Measurements from ENCODE around the gene CTAG1B.
"Not testable (repeated sequence)": the region's sequence is repeated elsewhere in the genome, so short reads cannot be mapped to it uniquely, and the experiment has no call there.

The CTAG1B gene

DNA sequence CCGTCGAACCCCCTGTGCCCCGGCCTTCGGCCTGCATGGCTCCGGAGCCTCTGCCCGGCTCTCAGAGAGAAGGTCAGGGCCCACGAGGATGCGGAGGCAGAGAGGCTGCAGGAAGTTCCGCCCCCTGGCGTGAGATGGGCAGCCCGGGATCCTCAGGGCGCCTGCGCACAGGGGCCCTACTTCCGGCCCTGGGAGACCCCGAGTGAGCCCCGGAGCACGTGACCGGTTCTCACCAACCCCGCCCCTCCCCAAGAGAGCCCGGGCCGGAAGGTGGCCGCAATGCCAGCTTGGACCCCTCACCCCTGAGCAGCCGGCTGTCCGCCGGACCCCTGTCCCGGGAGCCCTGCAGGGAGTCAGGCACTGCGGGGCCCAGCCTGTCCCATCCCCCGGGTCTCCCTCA, at the start of gene CTAG1B:
TSS of gene CTAG1B (minus strand) at position 101 of the 400 bp plus-strand sequence. CDS start at position 37, 64 bp downstream.
- not testable (repeated sequence) for H3K27me3 Mint-ChIP-seq; H3K9me3 Mint-ChIP-seq; H3K4me3 Mint-ChIP-seq; ATAC-seq; DNase-seq; H3K4me1 Mint-ChIP-seq; H3K27ac Mint-ChIP-seq; H3K36me3 Mint-ChIP-seq (ENCODE audit: low read depth)

DNA sequence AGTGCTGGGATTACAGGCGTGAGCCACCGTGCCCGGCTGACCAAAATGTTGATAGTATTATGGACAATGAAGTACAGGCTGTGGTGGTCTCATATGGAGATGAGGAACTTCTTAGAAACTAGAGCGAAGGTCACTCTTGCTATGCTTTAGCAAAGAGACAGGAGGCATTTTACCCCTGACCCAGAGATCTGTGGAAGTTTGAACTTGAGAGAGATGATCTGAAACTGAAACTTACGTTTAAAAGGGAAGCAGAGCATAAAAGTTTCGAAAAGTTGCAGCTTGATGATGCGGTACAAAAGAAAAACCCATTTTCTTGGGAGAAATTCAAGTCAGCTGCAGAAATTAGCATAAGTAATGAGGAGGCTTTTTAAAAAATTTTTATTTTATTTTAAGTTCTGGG, 42.8 kb upstream of the CTAG1B start:
- ATAC-seq = no peak
- Mint-ChIP-seq H3K27me3 (no peaks in the 10 kb centered on the region), H3K27ac (no peak overlapping the region), H3K9me3 (peaks cover 3% of the 10 kb centered on the region), H3K36me3 (ENCODE audit: low read depth) (no peaks in the 10 kb centered on the region), H3K4me1 (peaks cover 2% of the 10 kb centered on the region), H3K4me3 (no peak overlapping the region)
- DNase-seq = no peak

DNA sequence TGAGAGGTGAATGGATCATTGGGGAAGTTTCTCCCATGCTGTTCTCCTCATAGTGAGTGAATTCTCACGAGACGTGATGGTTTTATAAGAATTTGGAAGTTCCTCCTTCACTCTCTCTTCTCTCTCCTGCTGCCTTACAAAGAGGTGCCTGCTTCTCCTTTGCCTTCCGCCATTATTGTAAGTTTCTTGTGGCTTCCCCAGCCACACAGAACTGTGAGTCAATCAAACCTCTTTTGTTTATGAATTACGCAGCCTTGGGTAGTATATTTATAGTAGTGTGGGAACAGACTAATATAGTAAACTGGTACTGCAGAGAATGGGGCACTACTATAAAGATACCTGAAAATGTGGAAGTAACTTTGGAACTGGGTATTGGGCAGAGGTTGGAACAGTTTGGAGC, 42.1 kb upstream of the CTAG1B start:
- H3K4me1 Mint-ChIP-seq = peaks cover 2% of the 10 kb centered on the region
- ATAC-seq (no peak), DNase-seq (no peak)
- no peak overlapping the region for H3K4me3 Mint-ChIP-seq
- H3K36me3 Mint-ChIP-seq (ENCODE audit: low read depth) = no peaks in the 10 kb centered on the region
- H3K27ac Mint-ChIP-seq = no peak overlapping the region
- no peaks in the 10 kb centered on the region for H3K27me3 Mint-ChIP-seq
- peaks cover 3% of the 10 kb centered on the region for H3K9me3 Mint-ChIP-seq

DNA sequence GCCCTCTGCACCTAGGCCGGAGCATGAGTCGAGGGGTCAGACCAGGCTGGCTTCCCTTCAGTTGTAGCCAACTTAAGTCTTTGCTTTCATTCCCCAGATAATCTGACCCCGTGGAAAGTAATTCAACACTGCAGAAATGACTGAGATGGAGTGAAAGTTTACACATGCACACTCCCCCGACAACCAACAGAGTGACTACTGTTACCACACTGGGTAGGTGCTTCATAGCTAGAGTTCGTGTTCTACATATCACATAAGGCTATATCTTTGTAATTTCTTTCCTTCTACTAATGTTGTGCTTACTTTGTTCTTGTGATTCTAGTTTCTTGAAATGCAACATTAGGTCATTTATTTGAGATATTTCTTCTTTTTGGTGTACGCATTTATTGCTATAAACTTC, 41.5 kb upstream of the CTAG1B start:
- H3K4me3 Mint-ChIP-seq = no peak overlapping the region
- H3K9me3 Mint-ChIP-seq = peaks cover 3% of the 10 kb centered on the region
- no peak overlapping the region for H3K27ac Mint-ChIP-seq
- H3K36me3 Mint-ChIP-seq (ENCODE audit: low read depth) = no peaks in the 10 kb centered on the region
- ATAC-seq (no peak), DNase-seq (no peak)
- peaks cover 2% of the 10 kb centered on the region for H3K4me1 Mint-ChIP-seq
- H3K27me3 Mint-ChIP-seq = no peaks in the 10 kb centered on the region

DNA sequence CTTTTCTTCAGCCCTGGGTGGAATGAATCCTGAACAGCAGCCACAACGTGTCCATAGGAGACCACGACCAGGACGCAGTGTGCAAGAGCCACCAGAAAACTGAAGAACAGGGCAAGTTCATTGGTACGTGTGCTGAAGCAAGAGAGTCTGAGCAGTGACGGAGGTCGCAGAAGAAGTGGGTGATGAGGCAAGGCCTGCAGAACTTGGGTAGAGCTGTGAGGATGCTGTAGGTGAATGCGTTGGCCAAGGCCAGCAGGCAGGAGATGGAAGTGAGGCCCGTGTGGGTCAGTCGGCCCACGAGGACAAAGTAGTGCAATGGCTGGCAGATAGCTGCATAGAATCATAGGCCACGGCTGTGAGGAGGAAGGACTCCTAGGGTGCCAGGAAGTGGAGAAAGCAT, 39.9 kb upstream of the CTAG1B start:
- DNase-seq = no peak
- Mint-ChIP-seq H3K4me3 (no peak overlapping the region), H3K27me3 (no peaks in the 10 kb centered on the region), H3K36me3 (ENCODE audit: low read depth) (no peaks in the 10 kb centered on the region), H3K4me1 (peaks cover 2% of the 10 kb centered on the region), H3K27ac (no peak overlapping the region), H3K9me3 (no peaks in the 10 kb centered on the region)
- no peak for ATAC-seq

DNA sequence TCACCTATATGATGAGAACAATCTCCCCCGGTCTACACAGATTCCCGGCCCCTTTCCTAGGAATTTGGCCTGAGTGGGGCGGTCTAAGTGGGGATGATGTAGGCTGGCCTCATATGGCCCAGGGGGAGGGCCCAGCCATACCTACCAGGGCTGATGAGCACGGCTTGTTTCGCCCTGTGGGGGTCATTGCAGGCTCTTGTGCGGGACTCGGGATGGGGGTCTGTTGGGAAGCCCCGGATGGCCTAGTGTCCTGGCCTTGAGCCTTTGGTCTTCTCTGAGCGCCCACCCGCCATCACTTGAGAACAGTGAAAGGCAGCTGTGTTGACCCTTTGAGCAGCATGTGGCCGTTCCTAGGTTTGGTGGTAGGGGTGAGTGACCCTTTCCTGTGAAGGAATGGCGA, 39.1 kb upstream of the CTAG1B start:
- Mint-ChIP-seq H3K27ac (no peak overlapping the region), H3K36me3 (ENCODE audit: low read depth) (no peaks in the 10 kb centered on the region), H3K4me3 (no peak overlapping the region), H3K9me3 (no peaks in the 10 kb centered on the region), H3K4me1 (peaks cover 2% of the 10 kb centered on the region), H3K27me3 (no peaks in the 10 kb centered on the region)
- ATAC-seq (no peak), DNase-seq (no peak)

DNA sequence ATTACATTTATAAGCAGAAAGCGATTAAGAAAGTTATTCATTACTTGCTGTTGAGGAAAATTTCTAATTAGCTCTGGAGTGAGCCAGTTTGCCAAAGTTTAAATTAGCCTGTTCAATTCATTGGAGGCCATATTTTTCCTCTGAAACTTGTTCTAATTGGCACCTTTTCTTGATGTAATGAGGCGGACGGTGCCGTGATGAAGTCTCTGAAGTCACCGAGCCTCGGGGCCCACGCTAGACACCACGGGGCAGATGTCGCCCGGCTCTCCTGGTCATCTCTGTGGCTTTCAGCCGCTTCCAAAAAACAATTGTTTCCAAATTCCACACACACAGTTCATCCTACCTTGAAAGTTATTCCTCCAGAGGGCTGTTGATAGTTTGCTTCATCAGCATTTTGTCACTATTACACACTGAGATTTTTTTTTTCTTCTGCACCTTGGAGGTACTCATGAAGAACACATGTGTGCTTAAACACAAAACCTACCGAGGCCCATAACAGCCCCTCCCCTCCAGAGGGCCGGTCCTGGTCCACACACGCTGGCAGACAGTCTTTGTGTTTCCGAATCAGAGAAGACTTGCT, 38.2 kb upstream of the CTAG1B start:
- Mint-ChIP-seq H3K4me1 (peaks cover 2% of the 10 kb centered on the region), H3K4me3 (no peak overlapping the region), H3K27me3 (no peaks in the 10 kb centered on the region), H3K27ac (no peak overlapping the region), H3K36me3 (ENCODE audit: low read depth) (no peaks in the 10 kb centered on the region), H3K9me3 (no peaks in the 10 kb centered on the region)
- ATAC-seq (no peak), DNase-seq (no peak)

DNA sequence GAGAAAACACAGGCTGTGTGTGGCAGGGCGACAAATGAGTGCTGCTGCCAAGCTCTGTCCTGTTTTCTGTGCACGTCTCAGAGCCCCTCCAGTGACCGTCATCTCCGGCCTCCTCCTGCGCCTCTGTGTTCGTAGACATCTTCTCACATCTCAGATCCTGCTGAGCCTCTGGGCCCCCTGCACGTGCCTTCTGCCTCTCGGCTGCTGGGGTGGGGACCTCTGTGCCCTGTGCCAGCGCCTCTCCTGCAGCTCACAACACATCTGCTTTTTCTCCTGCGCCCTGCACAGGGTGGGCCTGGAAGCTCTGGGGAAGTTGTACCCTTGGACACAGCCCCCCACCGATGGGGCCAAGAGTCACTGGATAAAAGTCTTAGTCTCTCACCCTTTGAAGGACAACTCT, 36.7 kb upstream of the CTAG1B start:
- Mint-ChIP-seq H3K27me3 (no peaks in the 10 kb centered on the region), H3K4me3 (no peak overlapping the region), H3K27ac (no peak overlapping the region), H3K4me1 (no peaks in the 10 kb centered on the region), H3K9me3 (no peaks in the 10 kb centered on the region), H3K36me3 (ENCODE audit: low read depth) (no peaks in the 10 kb centered on the region)
- DNase-seq = no peak
- ATAC-seq = no peak

DNA sequence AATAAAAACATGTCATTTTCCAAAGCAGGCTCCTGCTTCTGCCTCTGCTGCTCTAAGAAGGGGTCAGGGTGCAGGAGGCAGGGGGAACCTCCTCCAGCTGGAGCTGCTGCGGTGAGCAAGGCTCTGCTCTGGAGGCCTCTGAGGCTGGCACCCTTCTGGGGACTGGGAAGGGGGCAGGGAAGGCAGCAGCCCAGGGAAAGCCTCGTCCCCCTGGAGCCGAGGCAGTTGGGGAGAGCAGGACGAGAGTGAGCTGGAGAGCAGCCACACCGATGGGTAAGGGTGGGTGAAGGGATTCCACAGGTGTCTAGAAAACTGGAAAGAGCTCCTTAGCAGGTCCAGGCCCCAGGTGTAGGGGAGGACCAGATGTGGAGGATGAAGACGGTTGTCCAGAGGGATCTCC, 36.3 kb upstream of the CTAG1B start:
- Mint-ChIP-seq H3K36me3 (ENCODE audit: low read depth) (no peaks in the 10 kb centered on the region), H3K4me1 (no peaks in the 10 kb centered on the region), H3K4me3 (no peak overlapping the region), H3K27me3 (no peaks in the 10 kb centered on the region), H3K9me3 (no peaks in the 10 kb centered on the region), H3K27ac (no peak overlapping the region)
- ATAC-seq (no peak), DNase-seq (no peak)

DNA sequence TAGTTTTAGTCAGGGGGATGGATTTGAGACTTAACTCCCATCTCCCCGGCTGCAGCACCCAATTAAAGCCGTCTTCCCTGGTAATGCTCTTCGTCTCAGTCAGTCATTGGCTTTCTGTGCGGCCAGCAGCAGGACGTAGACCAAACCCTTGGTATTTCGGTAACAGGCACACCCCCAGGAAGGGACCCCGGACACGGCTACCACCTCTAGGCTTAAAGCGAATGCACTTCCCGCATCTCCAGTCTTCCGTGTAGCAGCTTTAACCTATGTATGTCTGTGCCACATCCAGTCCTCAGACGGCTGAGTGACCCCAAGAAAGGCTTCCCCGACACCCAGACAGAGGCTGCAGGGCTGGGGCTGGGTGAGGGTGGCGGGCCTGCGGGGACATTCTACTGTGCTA, 35.8 kb upstream of the CTAG1B start:
- H3K36me3 Mint-ChIP-seq (ENCODE audit: low read depth) = no peaks in the 10 kb centered on the region
- H3K27ac Mint-ChIP-seq = no peak overlapping the region
- no peaks in the 10 kb centered on the region for H3K27me3 Mint-ChIP-seq
- H3K4me1 Mint-ChIP-seq = no peaks in the 10 kb centered on the region
- no peaks in the 10 kb centered on the region for H3K9me3 Mint-ChIP-seq
- no peak for DNase-seq
- H3K4me3 Mint-ChIP-seq = no peak overlapping the region
- no peak for ATAC-seq

DNA sequence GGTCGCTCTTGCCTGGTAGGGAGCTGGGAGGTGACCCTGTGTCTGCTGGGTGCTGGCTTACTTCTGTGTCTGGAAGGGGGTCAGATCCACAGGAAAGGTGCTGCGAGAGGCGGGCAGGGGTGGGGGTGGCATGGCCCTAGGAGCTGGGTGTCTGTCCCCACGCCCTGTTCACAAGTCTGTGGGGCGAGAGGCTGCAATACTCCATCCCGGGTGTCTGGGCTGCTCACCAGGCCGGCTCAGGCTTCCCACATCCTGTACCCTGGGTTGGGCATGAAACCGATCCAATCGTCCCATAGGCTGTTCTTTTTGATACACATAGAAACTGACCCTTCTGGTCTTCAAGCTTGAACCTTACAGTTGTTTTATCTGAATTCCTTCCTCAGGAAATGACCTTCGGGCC, 35.3 kb upstream of the CTAG1B start:
- Mint-ChIP-seq H3K4me1 (no peaks in the 10 kb centered on the region), H3K4me3 (no peak overlapping the region), H3K27ac (no peak overlapping the region), H3K27me3 (no peaks in the 10 kb centered on the region), H3K36me3 (ENCODE audit: low read depth) (no peaks in the 10 kb centered on the region), H3K9me3 (no peaks in the 10 kb centered on the region)
- DNase-seq = no peak
- ATAC-seq = no peak

DNA sequence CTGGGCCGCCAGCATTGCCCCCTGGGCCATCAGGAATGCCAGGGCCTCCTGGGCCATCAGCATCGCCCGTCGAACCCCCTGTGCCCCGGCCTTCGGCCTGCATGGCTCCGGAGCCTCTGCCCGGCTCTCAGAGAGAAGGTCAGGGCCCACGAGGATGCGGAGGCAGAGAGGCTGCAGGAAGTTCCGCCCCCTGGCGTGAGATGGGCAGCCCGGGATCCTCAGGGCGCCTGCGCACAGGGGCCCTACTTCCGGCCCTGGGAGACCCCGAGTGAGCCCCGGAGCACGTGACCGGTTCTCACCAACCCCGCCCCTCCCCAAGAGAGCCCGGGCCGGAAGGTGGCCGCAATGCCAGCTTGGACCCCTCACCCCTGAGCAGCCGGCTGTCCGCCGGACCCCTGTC, 34.3 kb upstream of the CTAG1B start, which contains the start of gene CTAG2:
TSS of gene CTAG2 (minus strand) at position 167 of the 400 bp plus-strand sequence. CDS start at position 103, 64 bp downstream.
- not testable (repeated sequence) for H3K27me3 Mint-ChIP-seq; ATAC-seq; H3K36me3 Mint-ChIP-seq (ENCODE audit: low read depth); H3K4me1 Mint-ChIP-seq; DNase-seq; H3K9me3 Mint-ChIP-seq; H3K27ac Mint-ChIP-seq; H3K4me3 Mint-ChIP-seq

DNA sequence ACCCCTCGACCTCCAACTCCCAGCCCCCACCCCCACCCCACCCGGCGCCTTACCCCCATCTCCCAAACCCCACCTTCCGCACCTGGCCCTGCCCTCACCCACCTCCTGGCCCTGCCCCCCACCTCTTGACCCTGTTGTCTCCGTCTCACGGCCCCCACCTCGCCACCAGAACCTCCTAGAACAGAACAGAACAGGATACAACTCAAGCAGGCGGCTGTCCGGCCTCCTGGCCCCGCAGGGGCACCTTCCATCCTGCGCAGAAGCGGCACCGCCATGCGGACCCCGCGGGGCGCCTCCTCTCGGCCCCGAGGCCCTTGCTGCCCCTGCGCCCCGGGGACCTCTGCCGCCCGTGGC, 33.9 kb upstream of the CTAG1B start:
- ATAC-seq = no peak
- H3K27ac Mint-ChIP-seq = no peak overlapping the region
- H3K4me1 Mint-ChIP-seq = no peaks in the 10 kb centered on the region
- no peaks in the 10 kb centered on the region for H3K36me3 Mint-ChIP-seq (ENCODE audit: low read depth)
- no peak for DNase-seq
- no peak overlapping the region for H3K4me3 Mint-ChIP-seq
- H3K9me3 Mint-ChIP-seq = no peaks in the 10 kb centered on the region
- H3K27me3 Mint-ChIP-seq = no peaks in the 10 kb centered on the region

DNA sequence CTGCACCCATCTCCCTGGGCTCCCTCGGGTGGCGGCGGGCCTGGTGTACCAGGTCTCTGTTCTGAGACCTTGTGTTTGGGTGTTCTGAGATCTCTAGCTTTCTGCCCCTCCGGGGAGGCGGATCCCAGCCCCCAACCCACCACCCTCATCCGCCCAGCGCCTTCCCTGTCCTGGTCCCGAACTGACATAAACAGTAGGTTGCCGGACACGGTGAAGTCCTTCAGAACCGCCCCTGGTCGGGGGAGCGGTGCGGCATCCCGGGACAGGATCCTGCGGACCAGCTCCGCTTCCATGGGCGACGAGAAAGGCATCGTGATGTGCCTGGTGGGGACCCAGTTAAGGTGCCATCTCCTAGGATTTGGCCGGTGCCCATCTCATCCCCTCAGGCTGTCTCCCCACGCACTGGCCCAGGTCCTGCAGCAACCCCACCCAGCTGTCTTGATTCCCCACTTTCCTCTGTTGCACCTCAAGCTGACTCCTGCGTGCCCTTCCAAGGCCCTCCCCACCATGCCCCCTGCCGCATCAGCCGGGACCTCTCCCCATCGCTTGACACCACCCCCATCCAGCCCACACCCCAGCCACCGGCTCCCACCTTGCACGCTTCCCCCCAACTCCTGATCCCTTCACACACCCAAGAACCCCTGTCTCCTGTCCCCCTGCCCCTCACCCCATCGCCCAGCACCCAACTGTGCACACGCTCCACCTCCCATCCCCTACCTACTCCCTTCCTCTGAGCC, 33.4 kb upstream of the CTAG1B start:
- no peak overlapping the region for H3K4me3 Mint-ChIP-seq
- no peaks in the 10 kb centered on the region for H3K9me3 Mint-ChIP-seq
- H3K36me3 Mint-ChIP-seq (ENCODE audit: low read depth) = no peaks in the 10 kb centered on the region
- no peaks in the 10 kb centered on the region for H3K27me3 Mint-ChIP-seq
- DNase-seq (no peak), ATAC-seq (no peak)
- H3K27ac Mint-ChIP-seq = no peak overlapping the region
- H3K4me1 Mint-ChIP-seq = no peaks in the 10 kb centered on the region

DNA sequence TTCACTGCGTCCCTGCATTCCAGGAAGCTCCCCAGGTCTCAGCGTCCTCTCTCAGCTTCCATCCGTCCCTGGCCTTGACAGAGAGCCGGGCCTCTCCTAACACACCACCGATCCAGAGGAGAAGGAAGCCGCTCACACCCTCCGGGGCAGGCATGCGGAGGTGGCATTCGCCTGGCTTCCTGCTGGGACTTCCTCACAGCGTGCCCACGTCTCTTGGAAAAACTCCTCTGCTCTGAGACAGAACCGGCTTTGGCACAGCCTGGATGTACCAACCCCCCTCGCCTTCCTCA, 31.1 kb upstream of the CTAG1B start:
- no peak overlapping the region for H3K4me3 Mint-ChIP-seq
- H3K36me3 Mint-ChIP-seq (ENCODE audit: low read depth) = no peaks in the 10 kb centered on the region
- no peak for DNase-seq
- no peaks in the 10 kb centered on the region for H3K4me1 Mint-ChIP-seq
- no peaks in the 10 kb centered on the region for H3K9me3 Mint-ChIP-seq
- no peak overlapping the region for H3K27ac Mint-ChIP-seq
- no peak for ATAC-seq
- no peaks in the 10 kb centered on the region for H3K27me3 Mint-ChIP-seq

Measured in activated naive CD8-positive, alpha-beta T cell treated with anti-CD3 and anti-CD28 coated beads, Interleukin-2, amount 50 U/mL, for 24 hours (primary cell).